CD4-positive, alpha-beta T cell treated with Interleukin-4 for 1 hour (primary cell): Measurements from ENCODE around the gene PNPLA2.

Source experiments
- DNase-seq, 2 donors: peaks; one replicate each; pipeline ENCODE4 v3.0.0-alpha.2; 2020 to 2022

PNPLA2 gene

DNA sequence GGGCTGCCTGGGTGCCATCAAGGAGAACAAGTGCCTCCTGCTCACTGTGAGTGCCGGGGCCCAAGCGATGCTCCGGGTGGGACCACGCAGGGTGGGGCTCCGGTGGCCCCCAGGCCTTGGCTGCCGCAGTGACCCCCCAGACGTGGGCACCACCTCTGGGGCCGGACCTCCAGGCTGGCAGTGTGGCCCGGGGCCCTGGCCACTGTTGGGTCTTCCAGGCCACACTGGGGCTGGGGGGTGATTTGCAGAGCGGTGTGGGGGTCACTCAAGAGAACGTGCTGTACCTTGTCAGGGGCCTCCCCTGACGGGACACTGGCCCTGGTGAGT, 43.9 kb downstream of the PNPLA2 start:
- no peak for DNase-seq

DNA sequence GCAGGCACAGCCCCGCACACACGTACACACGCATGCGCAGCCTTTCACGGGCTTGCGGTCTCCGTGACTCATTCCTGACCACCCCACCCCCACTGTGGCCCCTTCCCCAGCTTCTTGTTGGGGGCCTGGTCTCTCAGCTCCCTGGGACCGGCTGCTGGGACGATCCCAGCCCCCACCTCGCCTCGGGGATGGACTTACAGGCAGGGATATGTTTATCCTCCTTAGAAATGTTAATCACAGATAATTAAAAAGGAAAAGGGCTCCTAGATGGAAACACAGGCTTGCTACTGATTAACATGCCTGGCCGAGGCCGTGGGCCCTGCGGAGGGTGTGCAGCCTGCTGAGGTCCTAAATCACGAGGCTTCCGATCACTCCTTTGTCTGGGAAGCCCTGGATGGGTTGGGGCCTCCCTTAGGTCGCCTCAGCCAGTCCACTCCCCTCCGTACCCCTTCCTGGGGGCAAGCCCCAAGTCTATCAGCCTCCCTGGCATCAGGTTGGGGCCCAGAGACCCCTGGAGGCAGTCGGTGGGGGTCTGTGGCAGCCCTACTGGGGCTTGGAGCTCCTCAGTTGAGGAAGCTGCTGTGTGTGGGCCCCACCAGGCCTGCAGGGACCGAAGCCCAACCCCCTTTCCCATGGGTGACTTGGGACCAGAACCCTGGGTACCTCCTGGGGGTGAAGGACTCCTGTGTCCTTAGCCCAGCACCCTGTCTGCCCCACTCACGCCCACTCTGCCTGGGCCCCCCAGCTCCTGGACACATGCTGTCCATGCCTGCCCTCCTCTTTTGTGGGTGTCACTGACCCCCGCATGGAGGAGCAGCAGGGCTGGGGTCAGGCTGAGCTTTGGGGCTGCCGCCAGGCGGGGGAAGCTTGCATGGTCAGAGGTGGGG, 44.6 kb downstream of the PNPLA2 start:
- DNase-seq = no peak

DNA sequence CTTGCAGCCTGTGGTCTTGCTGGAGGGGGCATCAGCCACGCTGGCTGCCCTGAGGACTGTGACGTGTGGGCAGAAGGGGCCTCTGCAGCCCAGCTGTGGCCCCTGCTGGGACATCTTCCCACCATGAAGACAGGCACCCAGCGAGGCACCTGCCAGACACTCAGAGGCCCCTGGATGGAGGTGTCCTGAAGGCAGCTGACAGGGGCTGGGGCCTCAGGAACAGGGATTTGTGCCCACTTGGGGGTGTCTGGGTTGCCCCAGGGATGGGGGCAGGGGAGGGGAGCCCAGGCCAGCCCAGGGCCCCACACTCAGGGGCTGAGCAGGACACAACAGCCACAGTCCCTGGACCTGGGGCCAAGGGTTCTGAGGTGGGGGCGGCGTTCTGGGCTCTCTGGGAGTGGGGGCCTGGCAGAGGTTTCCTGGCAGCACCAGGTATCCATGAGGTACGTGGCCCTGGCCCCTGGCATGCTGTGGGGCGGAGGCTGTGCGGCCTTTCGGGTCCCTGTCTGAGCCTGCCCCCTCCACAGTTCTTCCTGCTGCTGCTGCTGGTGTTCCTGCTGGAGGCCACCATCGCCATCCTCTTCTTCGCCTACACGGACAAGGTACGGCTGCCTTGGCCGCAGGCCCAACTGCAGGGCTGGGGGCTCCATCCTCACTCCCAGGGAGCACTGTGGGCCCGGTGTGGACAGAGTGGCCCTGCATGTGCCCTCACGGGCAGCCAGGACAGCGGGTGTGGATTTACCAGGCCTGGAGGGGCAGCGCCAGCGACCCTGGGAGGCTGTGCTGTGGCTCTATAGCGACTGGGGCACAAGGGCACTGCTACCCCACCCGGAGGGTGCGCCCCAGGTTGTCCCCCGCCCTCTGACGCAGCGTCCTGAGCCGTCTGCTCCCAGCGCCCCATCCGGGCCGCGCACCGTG, 45.5 kb downstream of the PNPLA2 start:
- DNase-seq = no peak

DNA sequence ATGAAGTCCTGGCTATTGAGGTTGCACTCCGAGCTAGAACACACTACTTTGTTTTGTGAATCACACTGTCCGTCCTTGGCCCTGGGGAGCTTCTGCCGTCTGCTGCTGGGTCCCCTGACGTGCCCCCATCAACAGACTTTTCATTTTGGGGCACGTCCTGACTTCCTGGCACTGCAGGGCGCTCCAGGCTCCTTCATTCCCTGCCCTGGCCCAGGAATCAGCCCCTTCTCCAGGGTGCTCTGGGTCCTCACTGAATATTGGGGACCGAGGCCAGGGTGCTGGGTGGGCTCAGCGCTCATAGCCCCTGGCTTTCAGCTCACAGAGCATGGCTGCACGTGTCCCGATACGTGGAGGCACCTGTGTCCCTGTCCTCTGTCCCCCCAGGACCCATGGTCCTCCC, 46.2 kb downstream of the PNPLA2 start:
- no peak for DNase-seq

DNA sequence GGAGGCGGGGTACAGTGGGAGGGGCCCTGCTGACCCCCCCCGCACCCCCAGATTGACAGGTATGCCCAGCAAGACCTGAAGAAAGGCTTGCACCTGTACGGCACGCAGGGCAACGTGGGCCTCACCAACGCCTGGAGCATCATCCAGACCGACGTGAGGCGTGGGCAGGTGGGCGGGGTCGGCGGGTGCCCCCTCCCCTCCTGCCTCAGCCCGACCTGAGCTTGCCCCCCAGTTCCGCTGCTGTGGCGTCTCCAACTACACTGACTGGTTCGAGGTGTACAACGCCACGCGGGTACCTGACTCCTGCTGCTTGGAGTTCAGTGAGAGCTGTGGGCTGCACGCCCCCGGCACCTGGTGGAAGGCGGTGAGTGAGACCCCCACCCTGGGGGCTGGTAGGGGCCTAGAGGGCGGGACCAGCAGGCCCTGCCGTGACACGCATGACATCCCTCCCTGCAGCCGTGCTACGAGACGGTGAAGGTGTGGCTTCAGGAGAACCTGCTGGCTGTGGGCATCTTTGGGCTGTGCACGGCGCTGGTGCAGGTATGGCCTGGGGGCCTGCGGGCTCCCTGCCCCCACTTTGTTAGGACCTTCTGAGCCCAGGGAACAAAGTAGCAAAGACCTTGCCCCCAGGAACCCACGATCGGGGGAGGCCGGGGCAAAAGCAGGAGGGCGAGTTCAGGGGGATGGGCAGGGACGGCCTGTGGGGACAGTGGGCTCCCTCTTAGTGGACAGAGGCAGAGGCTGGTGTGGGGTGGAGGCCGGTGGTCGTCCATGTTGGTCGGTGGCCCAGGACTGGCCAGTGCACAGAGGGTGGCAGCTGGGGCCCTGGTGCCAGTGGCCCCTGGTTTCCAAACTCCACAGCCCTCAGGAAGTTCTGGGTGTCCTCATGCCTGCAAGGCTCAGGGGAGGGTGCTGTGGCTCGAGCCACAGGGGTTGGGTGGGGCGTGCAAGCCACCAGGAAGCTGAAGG, 47.0 kb downstream of the PNPLA2 start:
- no peak for DNase-seq

DNA sequence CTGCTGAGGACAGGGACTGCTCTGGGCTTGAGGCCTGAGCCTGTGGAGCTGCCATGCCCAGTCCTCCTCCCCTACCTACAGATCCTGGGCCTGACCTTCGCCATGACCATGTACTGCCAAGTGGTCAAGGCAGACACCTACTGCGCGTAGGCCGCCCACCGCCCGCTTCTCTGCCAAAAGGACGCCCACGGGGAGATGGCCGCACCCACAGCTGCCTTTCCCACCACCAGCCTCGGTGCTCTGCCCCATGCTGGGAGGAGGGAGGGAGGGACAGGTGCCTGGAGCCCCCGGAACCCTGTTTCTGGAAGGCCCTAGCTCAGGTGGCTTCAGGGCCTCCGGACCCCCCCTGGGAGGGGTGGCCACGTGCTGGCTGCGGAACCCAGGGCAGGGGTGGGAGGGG, 47.8 kb downstream of the PNPLA2 start:
- no peak for DNase-seq

DNA sequence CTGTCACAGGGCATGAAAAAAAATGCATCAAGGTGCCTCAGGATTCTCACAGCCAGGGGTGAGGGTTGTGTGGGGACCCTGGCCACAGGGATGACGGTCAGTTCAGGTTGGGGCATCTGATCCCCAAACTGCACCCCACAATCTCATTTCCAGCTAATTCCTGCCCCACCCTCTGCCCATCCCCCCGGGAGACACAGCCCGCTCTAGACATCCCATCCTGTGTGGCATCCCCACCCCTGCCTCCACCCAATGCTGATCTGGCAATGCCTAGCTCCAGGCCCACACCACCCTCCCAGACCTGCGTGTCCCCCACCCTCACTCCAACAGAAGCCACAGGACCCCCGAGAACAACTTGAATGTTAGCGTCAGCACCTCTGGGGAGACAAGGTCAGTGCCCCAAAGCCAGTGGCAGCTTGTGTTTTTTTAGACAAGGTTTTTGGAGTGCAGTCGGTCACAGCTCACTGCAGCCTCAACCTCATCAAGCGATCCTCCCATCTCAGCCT, 49.2 kb downstream of the PNPLA2 start:
- DNase-seq = no peak

DNA sequence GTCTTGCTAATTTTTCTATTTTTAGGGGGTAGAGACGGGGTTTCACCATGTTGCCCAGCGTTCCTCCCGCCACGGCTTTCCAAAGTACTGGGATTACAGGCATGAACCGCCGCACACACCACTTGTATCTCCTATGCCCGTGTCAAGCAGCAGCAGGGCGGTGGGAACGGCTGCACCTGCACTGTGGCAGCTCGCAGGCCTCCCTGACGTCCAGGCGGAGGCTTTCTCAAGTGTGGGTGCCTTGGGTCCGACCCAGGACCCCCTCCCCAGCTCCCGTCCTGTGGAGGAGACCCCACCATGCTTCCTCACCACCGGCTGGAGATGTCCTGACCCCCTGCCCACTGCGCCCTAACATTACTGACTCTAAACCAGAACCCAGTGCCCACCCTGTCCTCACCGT, 49.7 kb downstream of the PNPLA2 start:
- no peak for DNase-seq

DNA sequence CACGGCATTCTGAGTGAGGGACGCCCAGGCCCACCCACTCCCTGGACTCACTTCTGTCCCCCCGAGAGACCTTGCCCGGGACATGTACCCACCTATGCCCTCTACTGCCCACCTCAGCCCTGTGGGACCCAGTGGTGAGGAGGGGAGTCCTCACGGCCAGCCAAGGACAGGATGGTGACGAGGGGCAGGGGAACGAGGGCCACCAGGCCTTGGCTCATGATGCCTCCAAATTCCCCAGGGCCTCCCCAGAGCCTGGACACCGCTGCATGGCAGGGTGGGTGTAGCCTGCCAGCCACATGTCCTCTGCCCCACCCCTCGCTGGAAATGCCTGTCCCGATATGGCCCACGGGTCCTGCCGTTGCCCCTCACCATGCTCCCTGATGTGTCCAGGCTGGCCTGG, 50.1 kb downstream of the PNPLA2 start:
- DNase-seq = no peak

DNA sequence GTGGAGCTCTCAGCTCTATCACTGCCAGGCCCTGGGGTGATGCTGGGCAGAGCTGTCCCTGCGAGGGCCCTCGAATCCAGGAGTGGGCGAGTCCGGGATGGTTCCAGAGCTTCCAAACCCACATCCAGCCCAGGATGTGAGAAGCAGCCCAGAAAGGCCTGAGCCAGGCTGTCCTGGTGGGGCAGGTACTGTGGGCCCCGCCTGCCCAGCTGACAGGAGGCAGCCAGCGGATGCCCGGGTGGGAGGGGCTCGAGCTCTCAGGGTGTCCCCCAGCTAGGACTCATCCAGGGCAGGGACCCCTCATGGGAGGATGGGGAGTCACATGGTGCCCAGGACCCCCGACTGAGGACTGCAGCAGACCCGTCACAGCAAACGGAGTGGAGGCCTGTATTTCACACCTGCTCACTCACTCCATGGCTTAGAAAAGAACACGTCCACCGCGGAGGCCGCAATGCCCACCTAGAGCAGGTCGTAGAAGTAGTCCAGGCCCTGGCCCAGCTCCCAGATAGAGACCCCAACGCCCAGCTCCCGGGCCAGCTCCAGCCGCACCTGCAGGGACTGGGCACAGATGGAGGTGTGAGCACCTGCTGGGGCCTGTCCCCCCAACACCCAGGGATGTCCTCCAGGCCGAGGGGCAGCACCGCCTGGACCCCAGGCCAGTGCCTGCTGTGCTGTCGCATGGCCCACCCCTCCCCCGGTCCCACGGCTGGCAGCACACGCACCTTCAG, 50.8 kb downstream of the PNPLA2 start:
- DNase-seq = no peak

DNA sequence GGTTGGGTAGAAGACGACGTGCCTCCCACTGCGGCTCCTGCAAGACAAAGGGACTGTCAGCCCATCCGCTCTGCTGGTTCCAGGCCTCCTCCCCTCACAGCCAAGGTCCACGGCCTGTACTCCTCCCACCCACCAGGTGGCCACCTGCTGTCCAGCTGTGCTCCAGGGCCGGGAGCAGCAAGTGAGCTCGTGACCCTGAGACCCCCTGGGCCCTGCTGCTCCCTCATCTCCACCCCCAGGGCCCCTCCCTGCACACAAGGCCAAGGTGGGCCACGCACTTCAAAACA, 51.4 kb downstream of the PNPLA2 start:
- no peak for DNase-seq

DNA sequence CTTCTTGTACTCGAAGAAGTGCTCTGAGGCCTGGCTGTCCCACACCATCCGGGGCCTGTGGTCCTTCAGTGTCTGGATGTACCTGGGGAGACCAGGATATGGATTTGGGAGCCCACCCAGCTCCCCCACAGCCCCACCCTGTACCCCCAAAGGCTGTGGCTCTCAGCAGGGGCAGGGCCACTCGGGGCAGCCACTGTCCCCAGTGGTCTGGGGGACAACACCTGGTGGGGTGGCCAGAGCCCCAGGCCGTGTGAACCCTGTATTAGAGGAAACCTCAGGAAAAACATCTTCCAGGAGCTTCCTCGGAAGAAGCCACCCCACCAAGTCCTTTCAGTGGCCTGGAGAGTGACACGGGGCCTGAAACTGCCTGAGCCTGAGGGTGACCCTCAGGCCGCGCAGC, 51.7 kb downstream of the PNPLA2 start:
- DNase-seq = no peak

DNA sequence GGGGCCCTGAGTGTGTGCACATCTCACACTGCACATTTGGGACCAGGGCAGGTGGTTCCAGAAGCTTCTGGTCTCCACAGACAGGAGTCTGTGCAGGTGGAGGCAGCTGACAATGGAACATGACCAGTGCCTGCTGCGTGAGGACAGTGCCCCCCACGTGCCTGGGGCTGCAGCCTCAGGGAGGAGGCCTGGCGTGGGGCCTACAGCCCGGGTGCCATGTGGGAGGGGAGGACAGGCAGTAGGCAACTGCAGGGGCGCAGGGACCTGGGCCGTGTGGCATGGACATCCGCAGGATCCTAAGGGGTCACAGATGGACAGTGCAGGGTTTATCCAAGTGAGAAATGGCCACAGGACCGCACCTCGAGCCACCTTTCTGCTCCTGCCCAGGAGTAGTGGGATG, 52.8 kb downstream of the PNPLA2 start:
- DNase-seq = no peak

DNA sequence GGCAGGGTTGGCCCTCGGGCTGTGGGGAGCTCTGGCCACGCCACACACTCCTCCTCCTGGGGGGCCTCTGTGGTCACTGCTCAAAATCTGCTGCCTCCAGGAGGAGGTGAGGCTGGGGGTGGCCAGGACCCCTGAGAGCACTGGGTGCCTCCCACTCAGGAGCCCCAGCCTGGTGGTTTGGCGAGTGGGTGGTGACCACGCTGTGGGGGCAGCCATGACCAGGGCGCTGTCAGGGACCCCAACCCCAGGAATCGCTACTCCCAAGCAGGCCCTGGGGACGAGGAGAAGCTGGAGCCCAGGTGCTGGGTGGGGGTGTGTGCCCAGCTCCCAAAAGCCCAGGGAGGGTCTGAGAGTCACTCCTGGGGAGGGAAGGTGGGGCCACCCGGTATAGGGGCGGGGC, 54.1 kb downstream of the PNPLA2 start:
- no peak for DNase-seq

DNA sequence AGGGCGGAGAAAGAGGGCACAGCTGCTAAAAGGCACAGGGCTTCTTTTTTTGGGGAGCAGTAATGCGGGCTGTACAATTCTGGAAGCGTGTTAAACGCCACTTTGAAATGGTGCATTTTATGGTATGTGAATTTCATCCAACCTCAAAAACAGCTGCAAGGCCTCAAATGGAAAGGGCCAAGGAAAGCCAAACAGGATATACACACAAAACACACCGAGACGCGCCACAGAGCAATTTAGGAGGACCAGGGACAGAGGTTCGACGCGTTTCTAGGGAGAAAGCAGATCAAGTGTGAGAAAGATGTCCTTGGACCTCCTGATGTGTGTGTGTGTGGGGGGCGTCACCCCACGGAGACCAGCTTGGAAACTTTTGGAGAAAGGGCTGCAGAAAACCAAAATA, 55.0 kb downstream of the PNPLA2 start:
- no peak for DNase-seq
